Measurements from ENCODE around the gene PDCL2.

DNA sequence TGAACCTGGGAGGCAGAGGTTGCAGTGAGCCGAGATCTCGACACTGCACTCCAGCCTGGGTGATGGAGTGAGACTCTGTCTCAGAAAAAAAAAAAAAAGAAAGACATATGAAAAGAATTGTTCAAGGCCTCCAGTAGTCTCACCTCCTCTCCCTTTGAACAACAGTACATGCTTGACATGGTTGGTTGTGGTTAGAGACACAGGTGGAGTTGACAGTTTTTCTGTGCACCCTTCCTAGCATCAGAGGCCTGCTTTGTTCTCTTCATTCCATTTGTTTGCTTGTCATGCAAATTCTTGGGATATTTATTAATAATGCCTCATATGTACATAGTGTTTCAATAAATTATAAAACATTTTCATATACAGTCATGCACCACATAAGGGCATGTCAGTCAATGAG is 18.3 kb upstream of the PDCL2 start:
- TF ChIP-seq POLR2AphosphoS5 (IDR thresholded peaks at IDR 0.05) (no peak), POLR2A (IDR thresholded peaks at IDR 0.05) (no peak)

All from suprapubic skin (tissue), 4 donors.